AG04449 (cell line): Measurements from ENCODE around the gene KAT5.

ENCODE experiments used
- CTCF ChIA-PET: fragments of 350-600 bp; formaldehyde crosslinking; extraction: SDS; loops from one replicate; lab custom pipeline; 2021; ENCODE audit warnings: antibody characterized with exemption; lab: Yijun Ruan, JAX
- POLR2A ChIA-PET: fragments of 400-600, 350-600 bp; formaldehyde crosslinking; extraction: SDS; loops from one replicate; lab custom pipeline; 2020; ENCODE audit warnings: antibody characterized with exemption, inconsistent platforms; lab: Yijun Ruan, JAX
- DNase-seq: peaks from one replicate; pipeline ENCODE4 v3.0.0-alpha.2; 2010; ENCODE audit warnings: low read depth, low spot score
- H3K4me3 ChIP-seq: 2 replicates; pipeline ENCODE4 v1.5.1; 2011; ENCODE audit warnings: low read depth, mild to moderate bottlenecking, control low read depth, low read length
- TF ChIP-seq, protein P1 (sequence below): IDR thresholded peaks from one replicate; pipeline ENCODE4 v1.5.1; 2011; ENCODE audit warnings: mild to moderate bottlenecking, moderate library complexity, low read length, control low read depth, inconsistent platforms; ENCODE audit not compliant: insufficient read depth; ENCODE audit errors: missing control alignments

The KAT5 gene

DNA sequence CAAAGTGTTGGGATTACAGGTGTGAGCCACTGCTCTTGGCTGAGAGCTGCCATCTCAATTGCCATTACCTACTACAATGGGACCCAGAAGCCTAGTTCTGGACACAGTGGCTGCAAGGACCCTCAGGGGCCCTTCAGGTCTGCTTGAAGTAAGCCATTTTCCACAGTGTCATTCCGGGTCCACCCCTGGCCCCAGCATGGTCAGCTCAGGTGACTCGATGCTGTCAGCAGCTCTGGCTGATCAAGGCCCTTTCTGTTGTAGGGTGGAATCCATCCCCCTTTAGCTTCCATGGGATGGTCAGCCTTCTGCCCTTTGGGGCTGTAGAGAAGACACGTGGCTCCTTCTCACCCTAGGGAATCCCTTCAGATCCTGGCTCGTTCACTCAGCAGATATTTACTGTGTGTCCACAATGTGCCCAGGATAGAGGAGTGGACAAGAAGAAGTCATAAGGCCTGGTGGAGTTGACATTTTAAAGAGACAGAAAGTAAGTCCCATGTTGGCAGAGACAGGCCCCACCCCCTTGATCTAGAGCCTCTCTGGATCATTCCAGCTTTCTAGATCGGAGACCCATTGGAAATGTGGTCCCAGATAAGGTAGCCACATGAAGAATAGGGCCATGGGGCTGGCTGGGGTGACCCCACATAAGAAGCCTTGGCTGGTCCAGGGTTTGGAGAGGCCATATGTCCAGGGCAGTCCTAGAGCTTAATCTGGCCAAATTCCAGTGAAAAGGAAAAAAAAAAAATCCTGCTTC is 15.1 kb upstream of the KAT5 start:
- no peak overlapping the region for H3K4me3 ChIP-seq
- POLR2A ChIA-PET, result no interaction called here
- DNase-seq, result no peak
- CTCF ChIA-PET, result interaction anchor here (0.7 to 4.3 kb wide), 3 partner anchors 8 to 15 kb away, joined by 3 to 18 read pairs (median 14); partner anchors contain the start of gene KAT5
- TF ChIP-seq, protein P1, sequence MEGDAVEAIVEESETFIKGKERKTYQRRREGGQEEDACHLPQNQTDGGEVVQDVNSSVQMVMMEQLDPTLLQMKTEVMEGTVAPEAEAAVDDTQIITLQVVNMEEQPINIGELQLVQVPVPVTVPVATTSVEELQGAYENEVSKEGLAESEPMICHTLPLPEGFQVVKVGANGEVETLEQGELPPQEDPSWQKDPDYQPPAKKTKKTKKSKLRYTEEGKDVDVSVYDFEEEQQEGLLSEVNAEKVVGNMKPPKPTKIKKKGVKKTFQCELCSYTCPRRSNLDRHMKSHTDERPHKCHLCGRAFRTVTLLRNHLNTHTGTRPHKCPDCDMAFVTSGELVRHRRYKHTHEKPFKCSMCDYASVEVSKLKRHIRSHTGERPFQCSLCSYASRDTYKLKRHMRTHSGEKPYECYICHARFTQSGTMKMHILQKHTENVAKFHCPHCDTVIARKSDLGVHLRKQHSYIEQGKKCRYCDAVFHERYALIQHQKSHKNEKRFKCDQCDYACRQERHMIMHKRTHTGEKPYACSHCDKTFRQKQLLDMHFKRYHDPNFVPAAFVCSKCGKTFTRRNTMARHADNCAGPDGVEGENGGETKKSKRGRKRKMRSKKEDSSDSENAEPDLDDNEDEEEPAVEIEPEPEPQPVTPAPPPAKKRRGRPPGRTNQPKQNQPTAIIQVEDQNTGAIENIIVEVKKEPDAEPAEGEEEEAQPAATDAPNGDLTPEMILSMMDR, result no peak

GRCh38 chr11:65698205-65698604 is 13.8 kb upstream of the KAT5 start:
- ChIA-PET POLR2A (no interaction called here), CTCF (no interaction called here)
- TF ChIP-seq, protein P1, result no peak
- DNase-seq, result no peak
- no peak overlapping the region for H3K4me3 ChIP-seq

DNA sequence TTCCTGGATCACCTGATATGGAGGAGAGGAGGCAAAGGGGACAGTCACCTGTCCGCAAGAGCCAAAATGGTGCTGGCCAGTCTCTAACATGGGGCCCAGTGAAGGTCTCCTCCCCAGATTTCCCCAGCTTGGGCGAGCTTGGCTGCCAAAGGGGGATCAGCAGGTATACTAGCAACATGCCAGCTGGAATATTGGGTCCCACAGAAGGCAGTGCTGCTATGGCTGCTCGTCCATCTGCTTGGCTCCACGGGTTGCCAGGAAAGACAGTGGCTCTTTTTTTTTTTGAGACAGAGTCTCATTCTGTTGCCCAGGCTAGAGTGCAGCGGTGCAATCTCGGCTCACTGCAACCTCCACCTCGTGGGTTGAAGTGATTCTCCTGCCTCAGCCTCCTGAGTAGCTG is 12.7 kb upstream of the KAT5 start:
- CTCF ChIA-PET, result interaction anchor here (1.4 kb wide), 1 partner anchor 12 kb away, joined by 3 read pairs; the partner anchor contains the start of gene KAT5
- TF ChIP-seq, protein P1, result no peak
- no peak overlapping the region for H3K4me3 ChIP-seq
- POLR2A ChIA-PET, result no interaction called here
- DNase-seq, result no peak

GRCh38 chr11:65700399-65700798 is 11.7 kb upstream of the KAT5 start:
- POLR2A ChIA-PET, result no interaction called here

DNA sequence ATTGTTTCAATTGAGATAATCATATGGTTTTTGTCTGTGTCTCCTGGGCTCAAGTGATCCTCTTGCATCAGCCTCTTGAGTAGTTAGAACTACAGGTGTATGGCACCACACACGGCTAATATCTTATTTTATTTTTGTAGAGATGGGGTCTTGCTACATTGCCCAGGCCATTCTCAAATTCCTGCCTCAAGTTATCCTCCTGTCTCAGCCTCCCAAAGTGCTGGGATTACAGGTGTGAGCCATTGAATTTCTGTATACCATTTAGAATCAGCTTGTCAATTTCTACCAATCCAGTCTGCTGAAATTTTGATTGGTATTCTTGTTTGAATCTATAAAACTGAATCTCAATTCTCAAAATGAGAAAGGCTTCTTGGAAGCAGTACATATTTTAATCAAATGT is 10.4 kb upstream of the KAT5 start:
- TF ChIP-seq, protein P1, result no peak
- POLR2A ChIA-PET, result no interaction called here
- DNase-seq, result no peak
- CTCF ChIA-PET, result interaction anchor here (1.2 to 2.1 kb wide), 2 partner anchors 10 to 80 kb away, joined by 3 to 12 read pairs; partner anchors contain the start of gene KAT5
- H3K4me3 ChIP-seq, result no peak overlapping the region

More at GRCh38 chr11:65700399-65700798, 11.7 kb upstream of the KAT5 start:
- CTCF ChIA-PET, result interaction anchor here (0.7 to 1.4 kb wide), 2 partner anchors 11 kb away, joined by 3 read pairs; partner anchors contain the start of gene KAT5
- TF ChIP-seq, protein P1, result no peak
- no peak for DNase-seq
- no peak overlapping the region for H3K4me3 ChIP-seq

DNA sequence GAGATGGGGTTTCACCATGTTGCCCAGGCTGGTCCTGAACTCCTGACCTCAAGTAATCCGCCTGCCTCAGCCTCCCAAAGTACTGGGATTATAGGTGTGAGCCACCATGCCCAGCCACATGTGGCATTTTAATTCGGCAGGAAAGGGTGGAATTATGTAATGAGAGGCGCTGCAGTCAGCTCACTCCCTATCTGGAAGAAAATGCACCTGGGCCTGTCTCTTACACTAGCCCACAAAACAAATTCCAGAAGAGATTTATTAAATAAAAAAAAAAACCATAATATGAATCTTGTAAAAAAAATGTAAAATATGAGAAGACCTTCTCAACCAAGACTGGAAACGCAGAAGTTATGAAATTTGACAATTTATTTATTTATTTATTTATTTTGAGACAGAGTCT is 8.2 kb upstream of the KAT5 start:
- TF ChIP-seq, protein P1, result no peak
- H3K4me3 ChIP-seq, result no peak overlapping the region
- no peak for DNase-seq
- ChIA-PET CTCF (interaction anchor here (0.6 to 4.6 kb wide), 13 partner anchors 9 to 341 kb away, joined by 3 to 69 read pairs (median 4); no protein-coding TSS in a partner anchor), POLR2A (no interaction called here)
